Gastrocnemius medialis (tissue), 4 donors: ENCODE measurements around the gene COPZ2.

ENCODE experiments used
- CTCF ChIP-seq, 5 experiments: fragments of 450-650 bp in 3 of 5; fragments of 200-600 bp in 2 of 5; sonication (generic) in 2 of 5; IDR thresholded peaks in 4 of 5; conservative IDR thresholded peaks in 1 of 5; 1 replicate in 4 of 5; 2 replicates in 1 of 5; pipeline ENCODE4 v1.5.1; 2016 to 2019; ENCODE audit warnings: antibody characterized with exemption in 5 of 5, mild to moderate bottlenecking in 3 of 5, moderate library complexity in 3 of 5
- POLR2A ChIP-seq, 2 donors: fragments of 450-650 bp; IDR thresholded peaks; one replicate each; pipeline ENCODE4 v1.6.1; 2017; ENCODE audit warnings: antibody characterized with exemption in 2 of 2, mild to moderate bottlenecking in 2 of 2, moderate library complexity in 2 of 2

- TF ChIP-seq CTCF (IDR thresholded peaks at IDR 0.05 in 4 of 5, conservative IDR thresholded peaks at IDR 0.05 in 1 of 5) (no peak), POLR2A (IDR thresholded peaks at IDR 0.05) (no peak)
Observed at GRCh38 chr17:48059125-48059668, 21.6 kb upstream of the COPZ2 start.
